ENCODE measurements around the gene CGN.

The CGN gene

GRCh38 chr1:151523326-151523725 lies 12.1 kb downstream of the CGN start:
- FAIRE-seq: no peak

- FAIRE-seq: no peak
Measured at GRCh38 chr1:151524736-151525135, 13.5 kb downstream of the CGN start.

GRCh38 chr1:151526735-151527525 lies 15.7 kb downstream of the CGN start:
- no peak for FAIRE-seq

- no peak for FAIRE-seq
Measured at GRCh38 chr1:151529211-151529702, 18.1 kb downstream of the CGN start.

GRCh38 chr1:151529781-151530180 lies 18.6 kb downstream of the CGN start:
- FAIRE-seq: no peak

DNA sequence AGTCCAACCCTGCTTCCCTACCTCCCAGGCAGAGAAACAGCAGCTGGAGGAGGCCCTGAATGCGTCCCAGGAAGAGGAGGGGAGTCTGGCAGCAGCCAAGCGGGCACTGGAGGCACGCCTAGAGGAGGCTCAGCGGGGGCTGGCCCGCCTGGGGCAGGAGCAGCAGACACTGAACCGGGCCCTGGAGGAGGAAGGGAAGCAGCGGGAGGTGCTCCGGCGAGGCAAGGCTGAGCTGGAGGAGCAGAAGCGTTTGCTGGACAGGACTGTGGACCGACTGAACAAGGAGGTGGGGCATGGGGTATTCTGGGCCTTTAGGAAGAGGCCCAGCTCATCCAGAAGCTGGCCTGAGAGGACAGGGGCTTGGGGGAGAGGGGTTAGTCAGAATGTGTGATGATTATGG lies 19.3 kb downstream of the CGN start:
- FAIRE-seq: no peak

DNA sequence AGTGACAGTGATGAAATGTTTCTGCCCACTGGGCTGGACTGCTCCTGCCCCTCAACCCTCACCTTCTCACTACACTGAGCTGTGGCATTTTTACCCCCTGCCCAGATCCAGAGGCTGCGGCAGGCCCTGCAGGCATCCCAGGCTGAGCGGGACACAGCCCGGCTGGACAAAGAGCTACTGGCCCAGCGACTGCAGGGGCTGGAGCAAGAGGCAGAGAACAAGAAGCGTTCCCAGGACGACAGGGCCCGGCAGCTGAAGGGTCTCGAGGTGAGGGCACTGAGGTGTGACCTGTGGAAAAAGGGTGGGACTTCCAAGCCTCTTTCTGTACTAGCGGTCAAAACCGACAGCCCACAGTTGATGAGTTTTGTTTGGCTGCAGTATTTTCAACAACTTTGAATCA lies 22.7 kb downstream of the CGN start:
- FAIRE-seq: no peak

DNA sequence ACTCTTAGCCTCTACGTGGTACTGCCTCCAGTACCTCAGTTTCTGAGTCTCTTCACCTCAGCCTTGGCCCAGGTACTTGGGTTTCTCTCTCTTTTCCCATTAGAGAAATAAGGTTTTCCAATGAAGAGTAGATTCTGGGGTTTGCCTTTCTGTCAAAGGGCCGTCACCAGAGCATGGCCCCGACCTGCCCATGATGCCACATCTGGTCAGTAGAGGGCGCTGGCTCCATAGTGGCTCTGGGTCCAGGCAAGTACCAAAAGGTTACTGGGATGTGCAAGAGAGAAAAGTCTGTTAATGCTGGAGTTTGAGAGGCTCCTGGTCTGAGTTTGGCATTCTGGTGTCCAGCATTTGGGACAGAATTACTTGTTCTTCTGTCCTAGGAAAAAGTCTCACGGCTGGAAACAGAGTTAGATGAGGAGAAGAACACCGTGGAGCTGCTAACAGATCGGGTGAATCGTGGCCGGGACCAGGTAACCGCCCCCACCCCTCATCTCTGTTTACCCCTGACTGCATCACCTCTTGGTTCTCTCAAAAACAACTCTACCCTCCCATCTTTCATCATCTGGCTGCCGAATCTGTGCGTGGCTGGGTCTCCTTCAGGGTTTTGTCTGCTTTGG lies 23.6 kb downstream of the CGN start:
- FAIRE-seq: peak; percentile 82

GRCh38 chr1:151535326-151536271 lies 24.4 kb downstream of the CGN start:
- FAIRE-seq: no peak

- FAIRE-seq: no peak
Measured at GRCh38 chr1:151536499-151536898, 25.3 kb downstream of the CGN start.

- no peak for FAIRE-seq
Measured at GRCh38 chr1:151537112-151537511, 25.9 kb downstream of the CGN start.

DNA sequence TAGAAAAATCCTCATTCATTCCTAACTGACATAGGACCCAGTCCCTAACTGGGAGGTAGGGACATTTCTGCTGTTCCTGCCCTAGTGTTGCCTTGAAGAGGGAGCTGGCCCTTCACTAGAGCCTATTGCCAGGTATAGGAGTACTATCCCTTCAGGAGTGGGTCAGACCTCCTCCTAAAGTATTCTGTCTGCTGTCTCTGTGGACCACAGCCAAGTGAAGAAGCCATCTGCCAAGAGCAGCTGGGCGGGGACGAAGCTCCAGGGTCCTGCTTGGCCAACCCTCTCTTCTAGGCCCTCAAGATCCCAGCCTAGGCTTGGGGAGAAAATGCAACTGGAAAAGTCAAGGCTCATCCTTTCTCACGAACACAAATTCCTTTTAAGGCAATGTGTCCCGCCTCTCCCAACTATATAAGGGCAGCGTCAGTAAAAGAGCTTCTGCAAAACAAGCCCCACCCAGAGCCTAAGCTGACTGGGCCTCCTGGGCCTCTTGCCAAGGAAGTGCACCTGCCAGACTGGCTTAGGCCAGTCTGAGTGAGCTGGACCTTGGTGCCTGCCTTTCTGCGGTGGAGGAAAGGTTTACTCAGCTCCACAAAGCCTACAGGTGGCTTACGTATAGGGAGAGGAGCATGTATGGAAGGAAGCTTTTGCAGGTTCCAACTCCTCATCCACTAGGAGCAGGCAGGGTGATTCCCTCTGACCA lies 28.3 kb downstream of the CGN start:
- no peak for FAIRE-seq

DNA sequence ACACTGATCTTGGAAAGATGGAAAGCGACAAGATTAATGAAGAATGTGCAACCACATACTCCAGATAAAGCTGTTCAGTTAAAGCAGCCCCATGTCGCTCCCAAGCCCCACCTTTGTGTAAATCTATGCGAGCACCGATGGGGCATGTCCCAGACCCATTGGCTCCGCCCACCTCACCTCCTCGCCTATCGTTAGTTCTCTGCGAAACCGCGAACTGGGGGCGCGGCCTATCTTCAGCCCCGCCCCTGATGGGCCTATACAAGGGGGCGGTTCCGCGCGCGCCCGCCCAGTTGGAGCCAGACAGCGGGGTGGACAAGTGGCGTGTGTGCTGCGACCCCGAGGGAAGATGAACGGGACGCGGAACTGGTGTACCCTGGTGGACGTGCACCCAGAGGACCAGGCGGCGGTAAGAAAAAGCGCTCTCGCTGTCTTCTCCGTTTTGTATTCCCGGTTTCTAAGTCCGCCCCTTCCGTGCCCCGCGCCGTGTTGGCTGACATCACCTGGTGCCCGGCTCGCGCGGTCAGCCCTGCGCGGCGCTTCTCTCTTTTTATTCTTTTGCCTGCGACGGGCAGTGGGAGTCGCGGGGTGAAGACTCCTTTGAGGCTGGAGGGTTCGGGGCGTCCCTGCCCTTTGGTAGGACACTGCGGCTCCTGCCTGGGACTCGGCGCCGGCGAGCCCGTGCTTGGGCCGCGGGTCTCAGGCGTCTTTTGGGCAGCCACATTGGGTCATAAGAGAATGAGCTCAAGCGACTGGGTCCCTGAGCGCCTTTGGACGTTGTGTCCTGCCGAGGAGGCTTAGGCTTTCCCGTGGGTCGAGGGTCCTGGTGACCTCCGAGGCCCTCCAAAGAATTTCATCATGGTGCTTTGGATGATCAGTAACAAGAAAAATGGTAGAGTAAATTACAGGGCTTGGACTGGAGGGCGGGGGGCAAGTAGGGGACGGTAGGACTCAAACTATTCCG lies 29.1 kb downstream of the CGN start, which contains the start of gene TUFT1:
TSS of gene TUFT1 (plus strand) at position 289 of the 961 bp plus-strand sequence. CDS start at position 347, 58 bp downstream.
- peak; percentile 95 for FAIRE-seq

DNA sequence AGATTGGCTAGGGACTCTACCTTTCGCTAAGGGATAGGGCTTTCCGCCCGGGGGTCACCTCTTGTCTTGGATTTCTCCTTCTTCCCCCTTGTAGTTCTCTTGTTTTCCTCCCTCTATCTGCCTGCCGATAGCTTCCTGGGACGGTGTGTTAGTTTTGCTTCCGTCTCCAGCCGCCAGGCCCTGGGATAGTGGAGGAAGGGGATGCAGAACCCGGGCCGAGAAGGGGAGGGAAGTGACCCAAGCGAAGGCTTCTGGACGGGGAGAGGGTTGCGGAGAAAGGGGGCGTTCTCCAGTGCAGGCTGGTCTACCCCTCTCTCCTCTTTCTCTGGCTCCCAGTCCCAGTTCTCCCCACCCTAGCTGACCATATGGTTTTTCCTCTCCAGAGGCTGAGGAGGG lies 29.8 kb downstream of the CGN start:
- FAIRE-seq: no peak

GRCh38 chr1:151541752-151542151 lies 30.6 kb downstream of the CGN start:
- no peak for FAIRE-seq

- FAIRE-seq: no peak
Measured at GRCh38 chr1:151542710-151543129, 31.5 kb downstream of the CGN start.

GRCh38 chr1:151545542-151545941 lies 34.4 kb downstream of the CGN start:
- no peak for FAIRE-seq

GRCh38 chr1:151546011-151546925 lies 35.1 kb downstream of the CGN start:
- FAIRE-seq: no peak

DNA sequence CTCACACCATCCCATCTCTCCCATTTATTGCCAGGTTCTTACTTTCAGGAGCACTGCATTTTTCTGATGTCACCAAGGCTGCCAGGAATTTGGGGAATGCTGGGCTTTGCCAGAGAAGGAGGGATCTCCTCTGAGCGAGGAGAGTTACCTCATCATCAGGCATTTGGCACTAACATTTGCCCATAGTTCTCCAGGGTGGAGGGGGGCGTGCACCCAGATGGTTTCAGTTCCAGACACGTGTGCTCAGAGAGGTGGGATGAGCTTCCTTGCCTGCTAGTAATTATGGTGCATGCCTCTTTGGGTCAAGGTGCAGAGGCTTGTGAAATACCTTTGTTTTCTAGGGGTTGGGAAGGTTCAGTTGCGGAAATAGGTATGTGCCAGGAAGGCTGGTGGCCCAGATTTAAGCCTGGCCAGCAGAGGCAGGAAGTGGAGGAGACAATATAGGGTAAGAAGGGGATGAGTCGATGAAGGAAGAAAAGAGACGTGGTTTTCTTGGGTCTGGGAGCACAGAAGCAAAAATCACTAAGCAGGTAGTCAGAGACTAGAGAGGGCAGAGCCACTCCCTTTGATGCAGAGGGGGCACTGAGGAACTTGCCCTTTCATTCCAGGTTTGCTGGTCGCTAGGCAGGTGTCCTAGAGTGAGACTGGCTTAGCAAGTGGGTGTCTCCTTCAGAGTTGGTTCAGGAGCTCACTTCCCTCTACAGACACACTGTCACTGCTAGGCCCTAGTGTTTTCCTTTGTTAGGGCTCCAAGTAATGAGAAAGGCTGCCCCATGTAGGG lies 36.1 kb downstream of the CGN start:
- peak; percentile 91 for FAIRE-seq

All from G401.6 (cell line).